ENCODE results near the gene BAD. TPM values are rescaled to one million over a fixed set of nuclear protein-coding genes. Genes with fewer than 3 reads are reported as not detected.

The BAD gene
- total RNA-seq, 1 experiment from 2014 or later, result 34.7 TPM

DNA sequence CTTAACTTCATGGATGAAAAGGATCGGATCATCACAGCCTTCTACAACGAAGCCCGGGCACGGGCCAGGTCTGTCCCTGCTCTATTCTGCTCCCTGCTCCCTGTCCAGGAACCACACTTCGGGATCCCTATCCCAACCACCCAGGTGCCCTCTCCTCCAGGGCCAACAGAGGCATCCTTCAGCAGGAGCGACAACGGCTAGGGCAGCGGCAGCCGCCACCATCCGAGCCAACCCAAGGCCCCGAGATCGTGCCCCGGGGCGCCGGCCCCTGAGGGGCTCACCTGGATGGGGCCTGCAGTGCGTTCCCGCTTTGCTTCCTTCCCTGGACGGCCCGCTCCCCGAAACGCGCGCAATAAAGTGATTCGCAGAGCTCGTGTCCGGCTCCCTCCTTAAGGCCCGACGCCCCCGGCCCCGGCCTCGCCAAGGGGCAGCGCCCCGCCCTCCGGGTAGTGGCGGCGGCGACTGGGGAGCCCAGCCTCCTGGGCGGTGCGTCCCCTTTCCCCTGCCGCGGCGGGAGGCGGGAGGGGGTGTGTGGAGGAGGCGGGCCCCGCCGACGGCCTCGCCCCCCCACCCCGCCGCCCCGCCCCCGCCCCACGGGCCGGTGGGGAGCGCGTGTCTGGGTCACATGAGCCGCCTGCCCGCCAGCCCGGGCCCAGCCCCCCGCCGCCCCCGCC, 50.4 kb downstream of the BAD start, which contains the start of gene VEGFB (continued):
- TF ChIP-seq, protein P1, sequence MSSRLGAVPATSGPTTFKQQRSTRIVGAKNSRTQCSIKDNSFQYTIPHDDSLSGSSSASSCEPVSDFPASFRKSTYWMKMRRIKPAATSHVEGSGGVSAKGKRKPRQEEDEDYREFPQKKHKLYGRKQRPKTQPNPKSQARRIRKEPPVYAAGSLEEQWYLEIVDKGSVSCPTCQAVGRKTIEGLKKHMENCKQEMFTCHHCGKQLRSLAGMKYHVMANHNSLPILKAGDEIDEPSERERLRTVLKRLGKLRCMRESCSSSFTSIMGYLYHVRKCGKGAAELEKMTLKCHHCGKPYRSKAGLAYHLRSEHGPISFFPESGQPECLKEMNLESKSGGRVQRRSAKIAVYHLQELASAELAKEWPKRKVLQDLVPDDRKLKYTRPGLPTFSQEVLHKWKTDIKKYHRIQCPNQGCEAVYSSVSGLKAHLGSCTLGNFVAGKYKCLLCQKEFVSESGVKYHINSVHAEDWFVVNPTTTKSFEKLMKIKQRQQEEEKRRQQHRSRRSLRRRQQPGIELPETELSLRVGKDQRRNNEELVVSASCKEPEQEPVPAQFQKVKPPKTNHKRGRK (CRISPR knock-in tag; IDR thresholded peaks at IDR 0.05; ENCODE audit: borderline replicate concordance), result no peak
- TF ChIP-seq, protein P2, sequence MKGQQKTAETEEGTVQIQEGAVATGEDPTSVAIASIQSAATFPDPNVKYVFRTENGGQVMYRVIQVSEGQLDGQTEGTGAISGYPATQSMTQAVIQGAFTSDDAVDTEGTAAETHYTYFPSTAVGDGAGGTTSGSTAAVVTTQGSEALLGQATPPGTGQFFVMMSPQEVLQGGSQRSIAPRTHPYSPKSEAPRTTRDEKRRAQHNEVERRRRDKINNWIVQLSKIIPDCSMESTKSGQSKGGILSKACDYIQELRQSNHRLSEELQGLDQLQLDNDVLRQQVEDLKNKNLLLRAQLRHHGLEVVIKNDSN (CRISPR knock-in tag; IDR thresholded peaks at IDR 0.05), result no peak
- TF ChIP-seq, protein P3, sequence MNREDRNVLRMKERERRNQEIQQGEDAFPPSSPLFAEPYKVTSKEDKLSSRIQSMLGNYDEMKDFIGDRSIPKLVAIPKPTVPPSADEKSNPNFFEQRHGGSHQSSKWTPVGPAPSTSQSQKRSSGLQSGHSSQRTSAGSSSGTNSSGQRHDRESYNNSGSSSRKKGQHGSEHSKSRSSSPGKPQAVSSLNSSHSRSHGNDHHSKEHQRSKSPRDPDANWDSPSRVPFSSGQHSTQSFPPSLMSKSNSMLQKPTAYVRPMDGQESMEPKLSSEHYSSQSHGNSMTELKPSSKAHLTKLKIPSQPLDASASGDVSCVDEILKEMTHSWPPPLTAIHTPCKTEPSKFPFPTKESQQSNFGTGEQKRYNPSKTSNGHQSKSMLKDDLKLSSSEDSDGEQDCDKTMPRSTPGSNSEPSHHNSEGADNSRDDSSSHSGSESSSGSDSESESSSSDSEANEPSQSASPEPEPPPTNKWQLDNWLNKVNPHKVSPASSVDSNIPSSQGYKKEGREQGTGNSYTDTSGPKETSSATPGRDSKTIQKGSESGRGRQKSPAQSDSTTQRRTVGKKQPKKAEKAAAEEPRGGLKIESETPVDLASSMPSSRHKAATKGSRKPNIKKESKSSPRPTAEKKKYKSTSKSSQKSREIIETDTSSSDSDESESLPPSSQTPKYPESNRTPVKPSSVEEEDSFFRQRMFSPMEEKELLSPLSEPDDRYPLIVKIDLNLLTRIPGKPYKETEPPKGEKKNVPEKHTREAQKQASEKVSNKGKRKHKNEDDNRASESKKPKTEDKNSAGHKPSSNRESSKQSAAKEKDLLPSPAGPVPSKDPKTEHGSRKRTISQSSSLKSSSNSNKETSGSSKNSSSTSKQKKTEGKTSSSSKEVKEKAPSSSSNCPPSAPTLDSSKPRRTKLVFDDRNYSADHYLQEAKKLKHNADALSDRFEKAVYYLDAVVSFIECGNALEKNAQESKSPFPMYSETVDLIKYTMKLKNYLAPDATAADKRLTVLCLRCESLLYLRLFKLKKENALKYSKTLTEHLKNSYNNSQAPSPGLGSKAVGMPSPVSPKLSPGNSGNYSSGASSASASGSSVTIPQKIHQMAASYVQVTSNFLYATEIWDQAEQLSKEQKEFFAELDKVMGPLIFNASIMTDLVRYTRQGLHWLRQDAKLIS (CRISPR knock-in tag; IDR thresholded peaks at IDR 0.05; ENCODE audit: borderline replicate concordance), result no peak
- TF ChIP-seq ZNF423 (CRISPR knock-in tag; IDR thresholded peaks at IDR 0.05), result peak; percentile 46
- peak; percentile 64; the same call in 1 of the 2 replicates for TF ChIP-seq ZNF121 (CRISPR knock-in tag; IDR thresholded peaks at IDR 0.05)
- TF ChIP-seq ZNF138 (CRISPR knock-in tag; conservative IDR thresholded peaks at IDR 0.05), result no peak
- TF ChIP-seq, protein P4, sequence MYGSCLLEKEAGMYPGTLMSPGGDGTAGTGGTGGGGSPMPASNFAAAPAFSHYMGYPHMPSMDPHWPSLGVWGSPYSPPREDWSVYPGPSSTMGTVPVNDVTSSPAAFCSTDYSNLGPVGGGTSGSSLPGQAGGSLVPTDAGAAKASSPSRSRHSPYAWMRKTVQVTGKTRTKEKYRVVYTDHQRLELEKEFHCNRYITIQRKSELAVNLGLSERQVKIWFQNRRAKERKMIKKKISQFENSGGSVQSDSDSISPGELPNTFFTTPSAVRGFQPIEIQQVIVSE (CRISPR knock-in tag; IDR thresholded peaks at IDR 0.05; ENCODE audit: borderline replicate concordance), result no peak
- TF ChIP-seq JAZF1 (CRISPR knock-in tag; IDR thresholded peaks at IDR 0.05), result no peak

DNA sequence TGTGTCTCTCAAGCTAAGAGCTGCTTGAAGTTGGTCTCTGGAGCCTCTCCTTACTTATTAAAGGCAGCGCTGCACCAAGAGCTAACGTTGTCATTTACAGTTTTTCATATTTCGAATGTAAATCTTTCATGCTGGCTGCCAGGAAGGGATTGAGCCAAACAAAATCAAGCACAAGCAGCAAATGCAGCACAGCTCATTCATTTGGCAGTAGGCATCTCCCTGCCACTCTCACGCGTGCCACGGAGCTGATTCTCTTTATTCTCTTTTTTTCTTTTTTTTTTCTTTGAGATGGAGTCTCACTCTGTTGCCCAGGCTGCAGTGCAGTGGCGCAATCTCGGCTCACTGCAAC, 51.5 kb downstream of the BAD start:
- POLR2A ChIA-PET, result interaction anchor here (1.5 kb wide), 1 partner anchor 71 kb away, joined by 3 read pairs; no protein-coding TSS in a partner anchor
- Mint-ChIP-seq H3K9me3 (no peaks in the 10 kb centered on the region), H3K4me1 (peaks cover 30% of the 10 kb centered on the region), H3K27me3 (ENCODE audit: low read depth) (peaks cover 16% of the 10 kb centered on the region), H3K27ac (no peak overlapping the region), H3K4me3 (peak overlapping the region; percentile 70; the same call in 1 of the 2 replicates), H3K36me3 (peaks cover 3% of the 10 kb centered on the region; the same call in 1 of the 2 replicates)
- CTCF ChIA-PET, result interaction anchor here (0.7 to 5.4 kb wide), 3 partner anchors 18 to 38 kb away, joined by 3 to 35 read pairs (median 12); partner anchors contain the start of gene PLCB3
- no peak for DNase-seq (ENCODE audit: low spot score)
- no peak for ATAC-seq
- TF ChIP-seq, protein P5, sequence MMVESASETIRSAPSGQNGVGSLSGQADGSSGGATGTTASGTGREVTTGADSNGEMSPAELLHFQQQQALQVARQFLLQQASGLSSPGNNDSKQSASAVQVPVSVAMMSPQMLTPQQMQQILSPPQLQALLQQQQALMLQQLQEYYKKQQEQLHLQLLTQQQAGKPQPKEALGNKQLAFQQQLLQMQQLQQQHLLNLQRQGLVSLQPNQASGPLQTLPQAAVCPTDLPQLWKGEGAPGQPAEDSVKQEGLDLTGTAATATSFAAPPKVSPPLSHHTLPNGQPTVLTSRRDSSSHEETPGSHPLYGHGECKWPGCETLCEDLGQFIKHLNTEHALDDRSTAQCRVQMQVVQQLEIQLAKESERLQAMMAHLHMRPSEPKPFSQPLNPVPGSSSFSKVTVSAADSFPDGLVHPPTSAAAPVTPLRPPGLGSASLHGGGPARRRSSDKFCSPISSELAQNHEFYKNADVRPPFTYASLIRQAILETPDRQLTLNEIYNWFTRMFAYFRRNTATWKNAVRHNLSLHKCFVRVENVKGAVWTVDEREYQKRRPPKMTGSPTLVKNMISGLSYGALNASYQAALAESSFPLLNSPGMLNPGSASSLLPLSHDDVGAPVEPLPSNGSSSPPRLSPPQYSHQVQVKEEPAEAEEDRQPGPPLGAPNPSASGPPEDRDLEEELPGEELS (CRISPR knock-in tag; IDR thresholded peaks at IDR 0.05), result no peak
- no peak for TF ChIP-seq SP1 (CRISPR knock-in tag; conservative IDR thresholded peaks at IDR 0.05)
- TF ChIP-seq, protein P6, sequence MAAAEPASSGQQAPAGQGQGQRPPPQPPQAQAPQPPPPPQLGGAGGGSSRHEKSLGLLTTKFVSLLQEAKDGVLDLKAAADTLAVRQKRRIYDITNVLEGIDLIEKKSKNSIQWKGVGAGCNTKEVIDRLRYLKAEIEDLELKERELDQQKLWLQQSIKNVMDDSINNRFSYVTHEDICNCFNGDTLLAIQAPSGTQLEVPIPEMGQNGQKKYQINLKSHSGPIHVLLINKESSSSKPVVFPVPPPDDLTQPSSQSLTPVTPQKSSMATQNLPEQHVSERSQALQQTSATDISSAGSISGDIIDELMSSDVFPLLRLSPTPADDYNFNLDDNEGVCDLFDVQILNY (CRISPR knock-in tag; IDR thresholded peaks at IDR 0.05), result no peak
- TF ChIP-seq CREB1 (CRISPR knock-in tag; IDR thresholded peaks at IDR 0.05), result no peak
- TF ChIP-seq, protein P7, sequence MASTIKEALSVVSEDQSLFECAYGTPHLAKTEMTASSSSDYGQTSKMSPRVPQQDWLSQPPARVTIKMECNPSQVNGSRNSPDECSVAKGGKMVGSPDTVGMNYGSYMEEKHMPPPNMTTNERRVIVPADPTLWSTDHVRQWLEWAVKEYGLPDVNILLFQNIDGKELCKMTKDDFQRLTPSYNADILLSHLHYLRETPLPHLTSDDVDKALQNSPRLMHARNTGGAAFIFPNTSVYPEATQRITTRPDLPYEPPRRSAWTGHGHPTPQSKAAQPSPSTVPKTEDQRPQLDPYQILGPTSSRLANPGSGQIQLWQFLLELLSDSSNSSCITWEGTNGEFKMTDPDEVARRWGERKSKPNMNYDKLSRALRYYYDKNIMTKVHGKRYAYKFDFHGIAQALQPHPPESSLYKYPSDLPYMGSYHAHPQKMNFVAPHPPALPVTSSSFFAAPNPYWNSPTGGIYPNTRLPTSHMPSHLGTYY (CRISPR knock-in tag; IDR thresholded peaks at IDR 0.05), result no peak
- TF ChIP-seq, protein P8, sequence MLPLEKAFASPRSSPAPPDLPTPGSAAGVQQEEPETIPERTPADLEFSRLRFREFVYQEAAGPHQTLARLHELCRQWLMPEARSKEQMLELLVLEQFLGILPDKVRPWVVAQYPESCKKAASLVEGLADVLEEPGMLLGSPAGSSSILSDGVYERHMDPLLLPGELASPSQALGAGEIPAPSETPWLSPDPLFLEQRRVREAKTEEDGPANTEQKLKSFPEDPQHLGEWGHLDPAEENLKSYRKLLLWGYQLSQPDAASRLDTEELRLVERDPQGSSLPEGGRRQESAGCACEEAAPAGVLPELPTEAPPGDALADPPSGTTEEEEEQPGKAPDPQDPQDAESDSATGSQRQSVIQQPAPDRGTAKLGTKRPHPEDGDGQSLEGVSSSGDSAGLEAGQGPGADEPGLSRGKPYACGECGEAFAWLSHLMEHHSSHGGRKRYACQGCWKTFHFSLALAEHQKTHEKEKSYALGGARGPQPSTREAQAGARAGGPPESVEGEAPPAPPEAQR (CRISPR knock-in tag; IDR thresholded peaks at IDR 0.05), result no peak
- TF ChIP-seq, protein P9, sequence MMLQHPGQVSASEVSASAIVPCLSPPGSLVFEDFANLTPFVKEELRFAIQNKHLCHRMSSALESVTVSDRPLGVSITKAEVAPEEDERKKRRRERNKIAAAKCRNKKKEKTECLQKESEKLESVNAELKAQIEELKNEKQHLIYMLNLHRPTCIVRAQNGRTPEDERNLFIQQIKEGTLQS (CRISPR knock-in tag; conservative IDR thresholded peaks at IDR 0.05), result no peak
- TF ChIP-seq RORB (CRISPR knock-in tag; IDR thresholded peaks at IDR 0.05), result no peak
- no peak for TF ChIP-seq ZNF232 (CRISPR knock-in tag; IDR thresholded peaks at IDR 0.05)
- no peak for TF ChIP-seq TCF7 (CRISPR knock-in tag; IDR thresholded peaks at IDR 0.05; ENCODE audit: low read depth)
- TF ChIP-seq, protein P10, sequence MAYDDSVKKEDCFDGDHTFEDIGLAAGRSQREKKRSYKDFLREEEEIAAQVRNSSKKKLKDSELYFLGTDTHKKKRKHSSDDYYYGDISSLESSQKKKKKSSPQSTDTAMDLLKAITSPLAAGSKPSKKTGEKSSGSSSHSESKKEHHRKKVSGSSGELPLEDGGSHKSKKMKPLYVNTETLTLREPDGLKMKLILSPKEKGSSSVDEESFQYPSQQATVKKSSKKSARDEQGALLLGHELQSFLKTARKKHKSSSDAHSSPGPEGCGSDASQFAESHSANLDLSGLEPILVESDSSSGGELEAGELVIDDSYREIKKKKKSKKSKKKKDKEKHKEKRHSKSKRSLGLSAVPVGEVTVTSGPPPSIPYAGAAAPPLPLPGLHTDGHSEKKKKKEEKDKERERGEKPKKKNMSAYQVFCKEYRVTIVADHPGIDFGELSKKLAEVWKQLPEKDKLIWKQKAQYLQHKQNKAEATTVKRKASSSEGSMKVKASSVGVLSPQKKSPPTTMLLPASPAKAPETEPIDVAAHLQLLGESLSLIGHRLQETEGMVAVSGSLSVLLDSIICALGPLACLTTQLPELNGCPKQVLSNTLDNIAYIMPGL (CRISPR knock-in tag; IDR thresholded peaks at IDR 0.05), result no peak
- no peak for TF ChIP-seq CBFB (CRISPR knock-in tag; IDR thresholded peaks at IDR 0.05; ENCODE audit: low read depth)
